Measurements from ENCODE around the gene MCTP1.
"Not testable (repeated sequence)": the region's sequence is repeated elsewhere in the genome, so short reads cannot be mapped to it uniquely, and the experiment has no call there.

Gene MCTP1

DNA sequence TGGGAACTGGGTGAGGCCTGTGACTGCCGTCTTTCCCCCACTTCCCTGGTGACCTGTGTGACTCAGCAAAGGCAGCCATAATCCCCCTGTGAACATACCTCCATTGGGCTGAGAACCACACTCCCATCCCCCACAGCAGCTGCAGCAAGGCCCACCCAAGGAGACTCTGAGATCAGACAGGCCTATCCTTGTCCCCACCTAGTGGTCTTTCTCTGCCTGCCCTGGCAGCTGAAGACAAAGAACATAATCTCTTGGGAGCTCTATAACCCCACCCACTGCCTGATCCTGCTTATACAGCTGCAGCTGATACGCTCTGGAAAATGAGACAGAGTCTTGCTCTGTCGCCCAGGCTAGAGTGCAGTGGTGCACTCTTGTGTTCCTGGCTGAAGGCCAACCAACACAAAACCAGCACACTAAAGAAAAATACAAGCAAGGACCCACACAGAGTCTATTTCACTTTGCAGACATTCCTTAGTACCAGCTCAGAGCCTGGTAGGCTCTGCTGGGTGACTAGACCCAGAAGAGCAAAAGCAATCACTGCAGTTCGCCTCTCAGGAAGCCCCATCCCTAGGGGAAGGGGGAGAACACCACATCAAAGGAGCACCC, 106.7 kb downstream of the MCTP1 start:
- DNase-seq = peak; percentile 27

DNA sequence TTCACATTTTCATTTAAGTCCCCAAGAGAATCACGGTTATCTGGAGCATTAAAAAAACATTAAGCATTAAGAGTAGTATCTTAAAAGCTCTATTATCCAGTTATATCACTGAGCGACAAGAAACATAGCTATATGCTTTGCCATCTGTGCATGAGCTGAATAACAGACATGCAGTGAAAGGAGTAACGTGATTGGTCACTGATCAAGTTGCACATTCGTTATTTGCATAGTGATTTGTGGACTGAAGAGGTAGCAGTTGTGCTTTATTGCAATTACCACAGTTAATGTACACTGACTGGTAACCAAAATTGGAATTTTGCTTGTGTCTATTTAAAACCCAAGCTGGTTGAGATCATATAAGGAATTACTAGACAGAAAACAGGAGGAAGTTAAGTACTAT, 107.4 kb downstream of the MCTP1 start:
- no peak for DNase-seq

DNA sequence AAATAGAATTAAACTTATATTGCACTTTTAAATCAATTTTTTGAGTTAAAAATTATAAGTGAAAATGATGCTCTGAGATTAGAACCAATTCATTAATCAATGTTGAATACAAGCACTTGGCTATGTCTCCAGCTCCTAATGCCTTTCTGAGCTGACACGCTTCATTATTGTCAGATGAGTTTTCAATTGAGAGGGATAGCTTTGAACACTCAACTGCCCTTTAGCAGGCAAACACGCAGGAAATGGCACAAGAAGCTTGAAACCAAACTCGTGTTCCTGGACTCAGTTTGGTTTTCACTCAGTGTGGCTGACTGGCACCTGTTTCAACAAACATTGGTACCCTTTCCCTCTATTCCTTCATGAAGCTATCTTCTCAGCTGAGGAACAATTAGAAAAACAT, 109.8 kb downstream of the MCTP1 start:
- DNase-seq = no peak

GRCh38 chr5:95172659-95173058, 112.2 kb downstream of the MCTP1 start:
- no peak for DNase-seq

- no peak for DNase-seq
Observed at GRCh38 chr5:95164861-95165260, 120.0 kb downstream of the MCTP1 start.

DNA sequence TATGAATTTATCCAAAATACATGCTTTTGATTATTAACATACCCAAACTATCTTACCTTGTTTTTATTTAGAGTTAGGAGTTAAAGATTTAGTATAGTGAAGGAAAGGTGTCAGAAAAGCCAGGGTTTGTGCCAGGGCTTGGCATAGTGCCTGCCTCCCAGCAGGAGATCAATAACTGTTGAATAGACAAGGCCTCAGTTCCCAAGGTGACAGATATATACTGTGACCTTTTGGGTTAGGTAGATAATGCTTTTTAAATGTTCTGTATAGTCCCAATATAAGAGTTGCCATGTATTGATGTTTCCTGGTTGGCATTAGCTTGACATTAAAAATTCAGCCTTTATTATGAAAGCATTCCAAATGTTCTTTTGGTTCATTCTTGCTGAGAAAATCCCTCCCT, 121.8 kb downstream of the MCTP1 start:
- DNase-seq = no peak

DNA sequence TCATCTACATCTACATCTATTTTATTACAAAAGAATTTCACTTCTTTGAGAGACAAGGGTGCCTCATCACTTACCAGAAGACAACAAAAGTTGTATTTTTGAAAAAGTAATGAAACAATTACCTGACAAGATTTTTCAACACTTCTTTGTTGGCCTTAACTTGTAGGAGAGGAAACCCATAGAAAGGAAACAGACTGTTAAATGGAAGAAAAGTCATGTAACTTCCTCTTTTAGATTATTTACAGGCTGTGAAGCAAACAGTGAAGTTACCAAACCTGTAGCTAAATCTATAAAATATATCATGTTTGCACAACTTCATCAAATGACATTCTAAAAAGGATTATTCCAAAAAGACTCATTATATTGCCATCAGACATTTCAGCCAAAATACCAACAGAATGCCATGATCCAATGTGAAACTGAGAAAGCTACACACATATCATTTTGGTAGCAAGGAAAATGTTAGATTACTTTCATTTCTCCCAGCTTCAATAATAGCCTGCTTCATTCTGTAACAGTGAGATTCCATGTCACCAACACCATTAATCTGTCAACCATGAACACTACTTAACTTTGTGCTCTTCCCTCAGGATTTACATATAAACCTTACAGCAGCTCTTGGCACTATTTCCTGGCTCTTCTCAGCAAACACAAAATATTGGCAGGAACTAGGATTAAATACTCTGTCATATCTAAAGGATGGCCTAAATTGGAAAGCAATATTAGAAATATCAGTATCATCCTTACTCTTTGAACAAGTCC, 122.5 kb downstream of the MCTP1 start:
- DNase-seq = no peak

DNA sequence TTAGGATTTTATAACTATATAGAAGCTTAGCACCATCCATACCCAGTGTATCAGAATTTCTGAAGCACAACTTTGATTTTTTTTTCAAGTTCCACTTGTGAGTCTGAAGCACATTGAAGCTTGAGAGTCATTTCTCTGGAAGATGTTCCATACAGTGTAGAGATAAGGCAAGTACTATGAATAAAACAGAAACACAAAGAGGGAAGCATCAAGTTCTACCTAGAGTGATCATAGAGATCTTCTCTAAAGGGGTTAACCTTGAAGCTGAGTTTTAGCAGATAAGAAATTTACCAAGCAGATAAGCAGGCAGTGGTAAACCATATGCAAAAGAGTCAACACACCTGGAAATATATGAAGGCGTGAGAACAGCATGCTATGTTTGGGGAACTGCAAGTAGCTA, 125.3 kb downstream of the MCTP1 start:
- DNase-seq = no peak

DNA sequence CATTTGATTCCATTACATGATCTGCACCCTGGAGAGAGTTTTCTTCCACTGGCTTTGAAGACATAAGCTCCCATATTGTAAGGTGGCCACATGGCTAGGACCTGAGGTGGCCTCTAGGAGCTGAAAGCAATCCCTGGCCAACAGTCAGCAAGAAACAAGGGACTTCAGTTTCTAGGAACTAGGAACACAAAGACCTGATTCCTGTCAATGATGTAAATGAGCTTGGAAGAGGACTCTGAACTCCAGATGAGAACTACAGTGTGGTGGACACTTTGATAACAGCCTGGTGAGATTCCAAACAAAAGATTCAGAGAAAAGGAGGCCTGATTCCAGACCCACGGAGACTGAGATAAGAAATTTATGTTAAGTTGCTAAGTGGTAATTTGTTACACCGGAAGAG, 129.0 kb downstream of the MCTP1 start:
- no peak for DNase-seq

GRCh38 chr5:95153511-95153910, 131.4 kb downstream of the MCTP1 start:
- DNase-seq = no peak

DNA sequence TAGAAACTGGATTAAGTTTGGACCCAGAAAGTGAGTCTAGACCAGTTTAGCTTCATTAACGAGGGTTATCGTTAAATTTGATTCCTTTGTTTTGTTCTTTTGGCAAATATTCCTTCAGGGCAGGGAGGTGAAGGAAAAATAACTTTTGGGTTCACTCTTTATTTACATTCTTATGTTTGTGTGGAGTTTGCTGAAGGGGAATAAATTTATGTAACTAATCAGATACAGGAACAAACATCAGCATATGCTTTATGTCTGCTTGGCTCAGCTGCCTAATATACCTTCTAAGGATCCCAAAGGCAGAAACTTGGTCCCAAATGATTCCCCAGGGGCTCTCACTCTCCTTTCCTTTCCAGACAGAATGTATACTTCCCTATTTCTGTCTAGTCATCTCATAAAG, 132.4 kb downstream of the MCTP1 start:
- DNase-seq = no peak

DNA sequence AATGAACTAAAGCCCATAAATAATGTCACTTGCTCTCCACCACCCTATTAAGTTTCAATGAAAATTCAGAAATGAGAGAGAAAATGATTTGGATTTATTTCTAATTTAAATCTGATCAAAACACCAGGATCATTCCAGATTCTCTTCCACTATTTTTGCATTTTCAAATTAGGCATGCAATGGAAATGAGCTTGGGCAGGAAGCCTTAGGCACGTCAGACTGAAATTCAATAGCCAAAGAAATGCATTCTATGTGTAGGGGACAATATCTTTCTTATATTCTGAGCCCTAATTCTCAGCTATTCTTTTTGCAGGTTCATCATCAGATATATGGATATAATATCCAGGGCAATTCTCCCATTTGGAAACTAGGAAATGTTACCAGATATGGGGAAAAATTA, 132.8 kb downstream of the MCTP1 start:
- no peak for DNase-seq

DNA sequence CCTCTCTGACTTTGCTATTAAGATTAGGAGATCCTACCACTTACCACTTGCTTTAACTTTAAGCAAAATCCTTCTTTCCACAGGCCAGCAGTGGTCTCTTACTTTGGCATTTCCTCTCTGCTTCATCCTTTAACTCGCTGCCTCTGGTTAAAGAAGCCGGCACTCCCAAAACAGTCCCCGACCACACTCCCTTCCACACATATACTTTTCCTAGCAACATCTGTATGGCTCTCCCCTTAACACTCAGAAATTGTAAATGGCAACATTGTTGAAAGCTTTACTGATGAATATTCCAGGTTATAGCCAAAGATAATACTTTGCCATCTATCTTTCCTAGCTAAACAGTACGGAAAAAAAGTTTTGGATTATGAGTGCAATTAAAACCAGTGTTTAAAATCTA, 133.2 kb downstream of the MCTP1 start:
- DNase-seq = no peak

- no peak for DNase-seq
Observed at GRCh38 chr5:95149387-95149786, 135.5 kb downstream of the MCTP1 start.

GRCh38 chr5:95148453-95148852, 136.4 kb downstream of the MCTP1 start:
- DNase-seq = no peak

DNA sequence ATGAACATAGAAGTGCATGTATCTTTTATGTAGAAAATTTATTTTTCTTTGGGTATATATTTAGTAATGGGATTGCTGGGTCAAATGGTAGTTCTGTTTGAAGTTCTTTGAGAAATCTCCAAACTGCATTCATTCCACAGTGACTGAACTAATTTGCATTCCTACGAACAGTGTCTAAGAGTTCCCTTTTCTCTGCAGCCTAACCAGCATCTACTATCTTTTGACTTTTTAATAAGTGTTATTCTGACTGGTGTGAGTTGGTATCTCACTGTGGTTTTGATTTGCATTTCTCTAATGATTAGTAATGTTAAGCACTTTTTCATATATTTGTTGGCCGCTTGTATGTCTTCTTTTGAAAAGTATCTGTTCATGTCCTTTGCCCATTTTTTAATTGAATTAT, 141.0 kb downstream of the MCTP1 start:
- DNase-seq = not testable (repeated sequence)

DNA sequence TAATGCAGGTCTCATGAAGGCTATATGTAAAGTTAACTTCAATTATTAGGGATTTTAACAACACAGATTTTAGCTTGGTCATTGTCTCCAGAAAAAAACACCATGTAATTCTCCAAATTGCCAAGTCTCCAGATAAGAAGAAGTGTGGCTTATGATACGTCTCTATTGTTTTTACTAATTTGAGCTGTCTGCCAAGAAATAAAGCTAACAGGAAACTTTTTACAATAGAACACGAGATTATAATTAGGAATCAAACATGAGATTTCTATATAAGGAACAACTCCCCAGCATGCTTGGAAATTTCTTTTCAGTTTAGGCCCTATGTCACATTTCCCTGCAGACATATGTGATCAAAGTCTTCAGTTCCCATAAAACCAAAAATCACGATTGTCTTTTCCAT, 142.7 kb downstream of the MCTP1 start:
- DNase-seq = no peak

DNA sequence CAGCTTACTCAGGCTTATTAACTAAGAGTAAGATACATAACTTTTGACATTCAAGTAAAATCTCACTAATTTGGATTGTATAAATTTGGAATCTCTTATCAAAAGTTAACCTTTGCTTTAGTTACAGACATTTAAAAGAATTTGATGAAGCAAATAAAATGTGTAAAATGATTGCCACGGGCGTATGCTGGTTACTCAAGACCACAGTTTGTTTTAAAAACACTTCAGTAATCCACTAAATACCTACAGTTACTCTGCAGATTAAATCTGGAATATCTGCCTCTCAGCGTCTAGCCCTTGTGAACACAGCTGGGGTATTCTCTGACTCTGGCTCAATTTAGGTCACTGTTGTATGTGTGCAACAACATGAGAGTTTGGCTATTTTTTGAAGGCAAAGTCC, 143.8 kb downstream of the MCTP1 start:
- DNase-seq = no peak

- no peak for DNase-seq
Observed at GRCh38 chr5:95134326-95134725, 150.6 kb downstream of the MCTP1 start.

GRCh38 chr5:95132096-95132495, 152.8 kb downstream of the MCTP1 start:
- no peak for DNase-seq

DNA sequence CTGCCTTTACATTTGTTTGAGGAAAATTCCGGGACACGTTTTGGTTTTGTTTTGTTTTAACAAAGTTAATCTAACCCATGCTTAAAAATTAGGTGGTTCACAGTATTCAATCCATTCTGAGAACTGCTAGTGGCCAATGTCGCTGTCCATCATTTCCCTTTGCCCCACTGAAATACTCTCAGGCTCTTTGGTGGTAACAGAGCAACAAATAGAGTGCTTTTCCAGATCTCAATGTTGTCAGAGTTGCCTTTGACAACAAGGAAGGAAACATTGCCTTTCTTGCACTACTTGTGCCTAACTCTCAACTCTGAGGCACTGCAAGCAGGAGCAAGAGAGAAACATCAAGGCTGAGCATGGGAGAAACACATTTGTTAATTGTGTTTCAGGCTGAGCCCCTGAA, 154.0 kb downstream of the MCTP1 start:
- no peak for DNase-seq

GRCh38 chr5:95124731-95125130, 160.2 kb downstream of the MCTP1 start:
- no peak for DNase-seq

- DNase-seq = no peak
Observed at GRCh38 chr5:95124101-95124500, 160.8 kb downstream of the MCTP1 start.

GRCh38 chr5:95114902-95115301, 170.0 kb downstream of the MCTP1 start:
- no peak for DNase-seq

GRCh38 chr5:95114305-95114704, 170.6 kb downstream of the MCTP1 start:
- DNase-seq = no peak

Measured in EL (cell line).